Endothelial cell (in vitro differentiated cells): ENCODE measurements around the gene PARP1. TPM values are rescaled to one million over a fixed set of nuclear protein-coding genes. Genes with fewer than 3 reads are reported as not detected.

Source experiments
- DNase-seq: peaks from one replicate; pipeline ENCODE4 v3.0.0; 2021; ENCODE audit warnings: low spot score
- H3K27ac Mint-ChIP-seq: one replicate; pipeline ENCODE4 v1.8.0; 2021; ENCODE audit warnings: mixed read lengths, inconsistent platforms; ENCODE audit not compliant: unreplicated experiment
- H3K27me3 Mint-ChIP-seq: one replicate; pipeline ENCODE4 v1.8.0; 2021; ENCODE audit warnings: mild to moderate bottlenecking, moderate library complexity, mixed read lengths, inconsistent platforms; ENCODE audit not compliant: unreplicated experiment
- H3K36me3 Mint-ChIP-seq: one replicate; pipeline ENCODE4 v1.8.0; 2021; ENCODE audit warnings: mild to moderate bottlenecking, low read depth, mixed read lengths, inconsistent platforms; ENCODE audit not compliant: unreplicated experiment
- H3K4me1 Mint-ChIP-seq: one replicate; pipeline ENCODE4 v1.8.0; 2021; ENCODE audit warnings: mild to moderate bottlenecking, mixed read lengths, inconsistent platforms; ENCODE audit not compliant: unreplicated experiment
- H3K4me3 Mint-ChIP-seq: one replicate; pipeline ENCODE4 v1.8.0; 2021; ENCODE audit warnings: mild to moderate bottlenecking, mixed read lengths, inconsistent platforms; ENCODE audit not compliant: unreplicated experiment
- H3K9me3 Mint-ChIP-seq: one replicate; pipeline ENCODE4 v1.8.0; 2021; ENCODE audit warnings: mixed read lengths, inconsistent platforms; ENCODE audit not compliant: unreplicated experiment
- CTCF ChIP-seq: fragments of 200-600 bp; sonication (generic); IDR thresholded peaks from one replicate; pipeline ENCODE4 v1.5.0; 2021; ENCODE audit warnings: antibody characterized with exemption; ENCODE audit not compliant: unreplicated experiment
- total RNA-seq: library from RNA; stranded (reverse); fragmentation: NEBNext Ultra II Directional; extraction: Animal tissue kit (Norgen Biotek cat#: 25700); gene quantifications from one replicate; pipeline ENCODE4 v1.2.1, GENCODE V29; 2021; ENCODE audit not compliant: unreplicated experiment

The PARP1 gene
- total RNA-seq, 1 donor from 2014 or later = 131 TPM

DNA sequence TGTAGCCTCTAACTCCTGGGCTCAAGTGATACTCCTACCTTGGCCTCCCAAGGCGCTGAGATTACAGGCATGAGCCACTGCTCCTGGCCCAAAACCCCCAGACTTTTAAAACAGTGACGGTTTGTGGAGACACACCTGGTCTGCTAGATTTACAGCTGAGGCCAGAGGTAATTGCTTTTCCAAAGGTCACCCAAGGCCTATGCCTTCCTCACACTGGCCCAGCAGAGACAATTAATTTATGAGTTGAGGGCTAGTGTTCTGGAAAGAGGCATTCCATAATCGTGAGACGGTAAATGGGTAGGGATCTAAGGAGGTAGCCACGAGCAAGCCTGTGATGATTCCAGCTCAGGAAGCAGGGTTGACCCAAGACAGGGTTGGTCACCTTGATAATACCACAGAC, 12.4 kb upstream of the PARP1 start:
- Mint-ChIP-seq H3K36me3 (no peaks in the 10 kb centered on the region), H3K27me3 (no peaks in the 10 kb centered on the region), H3K4me3 (no peak overlapping the region), H3K27ac (no peak overlapping the region), H3K4me1 (peaks cover 2% of the 10 kb centered on the region), H3K9me3 (no peaks in the 10 kb centered on the region)
- TF ChIP-seq CTCF = no peak
- no peak for DNase-seq

GRCh38 chr1:226419284-226420029, 11.6 kb upstream of the PARP1 start:
- Mint-ChIP-seq H3K9me3 (no peaks in the 10 kb centered on the region), H3K36me3 (no peaks in the 10 kb centered on the region), H3K27me3 (no peaks in the 10 kb centered on the region), H3K27ac (no peak overlapping the region), H3K4me3 (no peak overlapping the region), H3K4me1 (peaks cover 2% of the 10 kb centered on the region)
- no peak for DNase-seq
- no peak for TF ChIP-seq CTCF

DNA sequence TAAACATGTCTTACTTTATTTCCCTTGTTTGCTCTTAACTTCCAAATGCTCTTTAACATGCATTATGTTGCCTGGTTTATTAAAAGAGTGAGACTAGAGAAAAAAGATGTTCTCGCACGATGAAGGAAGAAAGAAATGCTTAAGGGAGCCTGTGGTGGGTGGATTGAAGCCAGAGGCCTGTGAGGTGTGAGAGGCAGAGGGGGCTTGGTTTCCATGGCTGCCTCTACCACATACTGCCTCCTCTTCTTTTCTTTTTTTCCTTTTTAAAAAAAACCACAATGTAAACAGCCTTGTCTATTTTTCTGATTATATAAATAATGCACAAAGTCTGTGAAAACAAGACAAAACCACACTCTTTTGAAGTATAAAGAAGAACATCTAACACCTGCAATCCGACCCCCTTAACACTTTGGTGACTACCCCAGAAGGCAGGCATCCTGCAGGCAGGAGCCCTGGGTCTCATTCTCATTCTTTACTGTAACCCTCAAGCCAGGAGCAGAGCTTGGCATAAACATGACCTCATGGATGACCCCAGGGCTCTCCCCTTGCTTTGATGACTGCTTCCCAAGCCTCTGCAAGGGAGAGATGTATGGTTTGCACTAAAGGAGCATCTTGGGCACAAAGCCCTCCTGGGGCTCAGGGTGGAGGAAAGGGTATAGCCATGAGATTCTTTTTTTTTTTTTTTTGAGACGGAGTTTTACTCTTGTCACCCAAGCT, 10.1 kb upstream of the PARP1 start:
- no peak for TF ChIP-seq CTCF
- H3K36me3 Mint-ChIP-seq = no peaks in the 10 kb centered on the region
- no peak overlapping the region for H3K27ac Mint-ChIP-seq
- no peak overlapping the region for H3K4me3 Mint-ChIP-seq
- H3K9me3 Mint-ChIP-seq = no peaks in the 10 kb centered on the region
- peaks cover 2% of the 10 kb centered on the region for H3K4me1 Mint-ChIP-seq
- no peak for DNase-seq
- H3K27me3 Mint-ChIP-seq = no peaks in the 10 kb centered on the region

DNA sequence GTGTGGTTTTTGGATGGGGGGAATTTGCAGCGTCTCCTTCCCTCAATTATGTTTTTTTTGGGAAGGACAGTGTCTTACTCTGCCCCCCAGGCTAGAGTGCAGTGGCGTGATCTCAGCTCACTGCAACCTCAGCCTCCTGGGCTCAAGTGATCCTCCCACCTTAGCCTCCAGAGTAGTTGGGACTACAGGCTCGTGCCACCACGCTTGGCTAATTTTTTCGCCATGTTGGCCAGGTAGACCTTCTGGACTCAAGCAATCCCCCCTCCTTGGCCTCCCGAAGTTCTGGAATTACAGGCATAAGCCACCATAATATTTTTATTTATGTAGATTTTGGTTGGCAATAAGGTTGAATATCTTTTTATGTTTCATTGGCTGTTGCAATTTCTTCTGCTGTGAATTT, 9.5 kb upstream of the PARP1 start:
- peaks cover 2% of the 10 kb centered on the region for H3K27me3 Mint-ChIP-seq
- no peak overlapping the region for H3K4me3 Mint-ChIP-seq
- DNase-seq = no peak
- no peaks in the 10 kb centered on the region for H3K36me3 Mint-ChIP-seq
- peaks cover 2% of the 10 kb centered on the region for H3K4me1 Mint-ChIP-seq
- no peak for TF ChIP-seq CTCF
- H3K9me3 Mint-ChIP-seq = no peaks in the 10 kb centered on the region
- H3K27ac Mint-ChIP-seq = no peak overlapping the region

- H3K27me3 Mint-ChIP-seq = peaks cover 2% of the 10 kb centered on the region
- no peak for DNase-seq
Measured at GRCh38 chr1:226414098-226414698, 6.3 kb upstream of the PARP1 start.

More at GRCh38 chr1:226414098-226414698, 6.3 kb upstream of the PARP1 start:
- Mint-ChIP-seq H3K4me3 (no peak overlapping the region), H3K27ac (no peak overlapping the region), H3K4me1 (no peaks in the 10 kb centered on the region), H3K36me3 (no peaks in the 10 kb centered on the region), H3K9me3 (no peaks in the 10 kb centered on the region)
- TF ChIP-seq CTCF = no peak
